Karpas-422 (cell line): ENCODE measurements around the gene CCDC136. TPM values are rescaled to one million over a fixed set of nuclear protein-coding genes. Genes with fewer than 3 reads are reported as not detected.

ENCODE experiments used
- DNase-seq: peaks from one replicate; pipeline ENCODE4 v3.0.0-alpha.2; 2015
- H2AFZ ChIP-seq: fragments of 200-600 bp; sonication (generic); 2 replicates; pipeline ENCODE4 v1.6.1; 2014; ENCODE audit warnings: antibody characterized with exemption, low read length, mixed read lengths
- H3K27ac ChIP-seq: fragments of 200-600 bp; sonication (generic); 2 replicates; pipeline ENCODE4 v1.5.1; 2014; ENCODE audit warnings: mild to moderate bottlenecking, low read length, moderate library complexity
- H3K27me3 ChIP-seq: fragments of 200-600 bp; sonication (generic); 2 replicates; pipeline ENCODE4 v1.6.1; 2014; ENCODE audit warnings: low read length, mixed read lengths
- H3K36me3 ChIP-seq: fragments of 200-600 bp; sonication (generic); 2 replicates; pipeline ENCODE4 v1.6.1; 2014; ENCODE audit warnings: low read length, mixed read lengths; ENCODE audit not compliant: insufficient read depth
- H3K4me1 ChIP-seq: fragments of 200-600 bp; sonication (generic); 2 replicates; pipeline ENCODE4 v1.6.1; 2014; ENCODE audit warnings: mild to moderate bottlenecking, low read length, mixed read lengths
- H3K4me2 ChIP-seq: fragments of 200-600 bp; sonication (generic); 2 replicates; pipeline ENCODE4 v1.6.1; 2014; ENCODE audit warnings: low read length, low read depth, mild to moderate bottlenecking; ENCODE audit not compliant: poor library complexity, severe bottlenecking
- H3K4me3 ChIP-seq: fragments of 200-600 bp; sonication (generic); 2 replicates; pipeline ENCODE4 v1.5.1; 2014; ENCODE audit warnings: mild to moderate bottlenecking, antibody characterized with exemption, low read length, mixed read lengths
- H3K79me2 ChIP-seq: fragments of 200-600 bp; sonication (generic); 2 replicates; pipeline ENCODE4 v1.6.1; 2014; ENCODE audit warnings: mild to moderate bottlenecking, low read length, mixed read lengths
- H3K9ac ChIP-seq: fragments of 200-600 bp; sonication (generic); 2 replicates; pipeline ENCODE4 v1.6.0; 2014; ENCODE audit warnings: low read length
- H3K9me2 ChIP-seq: fragments of 200-600 bp; sonication (generic), shearing (Covaris generic); replicated peaks from 2 replicates; pipeline ENCODE4 v1.6.0; 2014; ENCODE audit warnings: mild to moderate bottlenecking, low read length, moderate library complexity; ENCODE audit not compliant: insufficient read depth
- H3K9me3 ChIP-seq: fragments of 300-700, 200-600 bp; sonication (generic); 2 replicates; pipeline ENCODE4 v1.6.1; 2014; ENCODE audit warnings: low read length, mixed read lengths
- H4K20me1 ChIP-seq: fragments of 200-600 bp; sonication (generic); 2 replicates; pipeline ENCODE4 v1.6.1; 2014; ENCODE audit warnings: mild to moderate bottlenecking, antibody characterized with exemption, low read length, low read depth; ENCODE audit not compliant: insufficient read depth
- total RNA-seq: library from RNA; depleted of rRNA; stranded (reverse); fragments of >200 nt; shearing (Covaris generic); gene quantifications from 2 replicates; pipeline ENCODE4 v1.2.3, GENCODE V29; 2014; ENCODE audit warnings: low replicate concordance

Gene CCDC136
- total RNA-seq, 1 experiment from 2014 or later = 32.5 TPM

DNA sequence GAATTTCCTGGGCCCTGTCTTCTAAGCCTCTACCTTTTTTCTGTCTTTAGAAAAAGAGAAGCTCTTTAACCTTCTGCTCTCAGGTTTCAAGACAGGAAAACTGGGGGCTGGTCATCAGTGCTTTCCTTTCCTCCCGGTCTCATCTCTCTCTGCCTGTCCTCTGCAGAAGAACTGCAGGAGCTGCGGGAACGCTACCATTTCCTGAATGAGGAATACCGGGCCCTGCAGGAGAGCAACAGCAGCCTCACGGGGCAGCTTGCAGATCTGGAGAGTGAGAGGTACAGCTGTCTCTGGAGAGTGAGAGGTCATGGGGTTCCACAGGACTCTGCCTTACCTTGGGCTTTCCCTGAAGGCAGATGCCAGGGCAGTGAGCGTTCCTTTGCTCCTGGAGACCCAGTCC lies 12.7 kb downstream of the CCDC136 start:
- H3K9me2 ChIP-seq = no peaks in the 10 kb centered on the region
- no peak overlapping the region for H3K27ac ChIP-seq
- H3K4me2 ChIP-seq = no peak overlapping the region
- no peaks in the 10 kb centered on the region for H3K27me3 ChIP-seq
- H3K4me1 ChIP-seq = no peaks in the 10 kb centered on the region
- H3K4me3 ChIP-seq = no peak overlapping the region
- H3K36me3 ChIP-seq = peaks cover 12% of the 10 kb centered on the region; the same call in 1 of the 2 replicates
- H3K79me2 ChIP-seq = no peaks in the 10 kb centered on the region
- no peak overlapping the region for H2AFZ ChIP-seq
- H3K9ac ChIP-seq = no peak overlapping the region
- H4K20me1 ChIP-seq = no peaks in the 10 kb centered on the region
- no peak for DNase-seq
- no peaks in the 10 kb centered on the region for H3K9me3 ChIP-seq

DNA sequence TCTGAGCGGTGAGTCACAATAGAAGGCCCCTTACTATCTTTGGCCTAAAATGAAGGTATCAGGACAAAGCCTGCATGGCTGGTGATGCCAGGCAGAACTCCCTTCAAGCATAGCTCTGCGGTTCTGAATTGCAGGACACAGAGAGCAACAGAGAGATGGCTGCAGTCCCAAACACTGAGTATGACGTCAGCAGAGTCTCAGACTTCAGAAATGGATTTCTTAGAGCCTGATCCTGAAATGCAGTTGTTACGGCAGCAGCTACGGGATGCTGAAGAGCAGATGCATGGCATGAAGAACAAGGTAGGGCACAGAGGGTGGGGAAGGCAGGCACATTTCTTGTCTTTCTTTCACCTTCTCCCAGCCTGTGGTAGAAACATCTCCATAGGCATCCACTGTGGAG lies 13.5 kb downstream of the CCDC136 start:
- H3K4me3 ChIP-seq = no peak overlapping the region

DNA sequence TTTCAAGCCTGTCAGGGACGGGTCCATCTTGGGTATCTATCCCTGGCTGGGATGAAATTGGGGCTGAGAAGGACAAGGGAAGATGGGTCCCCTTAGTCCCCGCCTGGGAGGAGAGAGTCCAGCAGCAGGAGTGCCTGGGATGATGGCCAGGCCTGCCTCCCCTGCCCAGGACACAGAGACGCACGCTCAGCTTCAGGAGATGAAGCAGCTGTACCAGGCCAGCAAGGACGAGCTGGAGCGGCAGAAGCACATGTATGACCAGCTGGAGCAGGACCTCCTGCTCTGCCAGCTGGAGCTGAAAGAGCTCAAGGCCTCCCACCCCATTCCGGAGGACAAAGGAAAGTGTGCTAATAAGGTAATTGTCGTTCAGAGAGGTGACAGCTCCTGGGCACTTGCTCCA lies 15.4 kb downstream of the CCDC136 start:
- no peak overlapping the region for H3K9ac ChIP-seq
- no peaks in the 10 kb centered on the region for H3K79me2 ChIP-seq
- H2AFZ ChIP-seq = no peak overlapping the region
- peaks cover 9% of the 10 kb centered on the region; the same call in 1 of the 2 replicates for H3K36me3 ChIP-seq
- H3K27ac ChIP-seq = no peak overlapping the region
- H3K27me3 ChIP-seq = no peaks in the 10 kb centered on the region
- no peaks in the 10 kb centered on the region for H4K20me1 ChIP-seq
- DNase-seq = no peak
- no peaks in the 10 kb centered on the region for H3K4me1 ChIP-seq
- H3K4me2 ChIP-seq = no peak overlapping the region
- H3K9me2 ChIP-seq = no peaks in the 10 kb centered on the region
- no peaks in the 10 kb centered on the region for H3K9me3 ChIP-seq
- H3K4me3 ChIP-seq = no peak overlapping the region

More for the DNA sequence above, 13.5 kb downstream of the CCDC136 start:
- Histone ChIP-seq H3K36me3 (peaks cover 12% of the 10 kb centered on the region; the same call in 1 of the 2 replicates), H3K9me2 (no peaks in the 10 kb centered on the region), H3K9ac (no peak overlapping the region), H3K4me2 (no peak overlapping the region), H2AFZ (no peak overlapping the region), H3K79me2 (no peaks in the 10 kb centered on the region), H3K9me3 (no peaks in the 10 kb centered on the region), H3K4me1 (no peaks in the 10 kb centered on the region), H4K20me1 (no peaks in the 10 kb centered on the region), H3K27me3 (no peaks in the 10 kb centered on the region), H3K27ac (no peak overlapping the region)
- DNase-seq = no peak

DNA sequence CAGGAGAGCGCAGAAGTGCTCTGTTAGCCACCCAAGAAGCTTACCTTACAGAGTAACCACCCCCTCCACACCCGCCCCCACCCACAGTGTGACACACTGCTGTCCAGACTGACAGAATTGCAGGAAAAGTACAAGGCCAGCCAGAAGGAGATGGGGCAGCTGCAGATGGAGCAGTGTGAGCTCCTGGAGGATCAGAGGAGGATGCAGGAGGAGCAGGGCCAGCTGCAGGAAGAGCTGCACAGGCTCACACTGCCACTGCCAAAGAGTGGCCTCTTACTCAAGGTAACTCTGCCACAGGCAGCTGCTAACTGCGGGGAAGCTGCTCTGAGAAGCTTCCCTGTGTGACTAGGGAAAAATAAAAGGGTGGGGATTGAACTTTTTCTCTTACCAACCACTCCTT lies 17.6 kb downstream of the CCDC136 start:
- no peaks in the 10 kb centered on the region for H4K20me1 ChIP-seq
- H3K4me2 ChIP-seq = no peak overlapping the region
- H3K27ac ChIP-seq = no peak overlapping the region
- H3K4me3 ChIP-seq = no peak overlapping the region
- H3K9me3 ChIP-seq = no peaks in the 10 kb centered on the region
- no peak for DNase-seq
- H3K9ac ChIP-seq = no peak overlapping the region
- no peaks in the 10 kb centered on the region for H3K4me1 ChIP-seq
- H3K9me2 ChIP-seq = no peaks in the 10 kb centered on the region
- no peaks in the 10 kb centered on the region for H3K27me3 ChIP-seq
- H2AFZ ChIP-seq = no peak overlapping the region
- H3K79me2 ChIP-seq = no peaks in the 10 kb centered on the region
- H3K36me3 ChIP-seq = peaks cover 9% of the 10 kb centered on the region; the same call in 1 of the 2 replicates

DNA sequence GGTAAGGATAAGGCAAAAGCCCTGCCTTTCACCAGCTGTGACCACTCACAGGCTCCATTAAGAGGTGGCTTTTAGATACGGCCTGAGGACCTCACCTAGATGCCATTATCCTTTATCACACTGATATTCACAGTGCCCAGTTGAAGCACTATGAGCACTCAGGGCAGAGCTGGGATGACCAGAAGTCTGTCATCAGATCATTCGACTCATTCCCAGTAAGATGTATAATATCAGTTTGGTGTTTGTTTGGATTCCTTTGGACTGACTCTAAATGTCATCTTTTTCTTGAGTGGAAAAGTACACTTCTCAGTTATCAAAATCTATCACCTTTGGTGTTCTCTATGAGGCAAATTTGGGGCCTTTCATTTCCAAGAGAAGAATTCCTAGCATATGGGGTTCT lies 18.7 kb downstream of the CCDC136 start:
- no peaks in the 10 kb centered on the region for H3K9me3 ChIP-seq
- H3K27me3 ChIP-seq = no peaks in the 10 kb centered on the region
- no peaks in the 10 kb centered on the region for H3K9me2 ChIP-seq
- no peak overlapping the region for H2AFZ ChIP-seq
- peaks cover 9% of the 10 kb centered on the region; the same call in 1 of the 2 replicates for H3K36me3 ChIP-seq
- H4K20me1 ChIP-seq = no peaks in the 10 kb centered on the region
- H3K27ac ChIP-seq = no peak overlapping the region
- no peaks in the 10 kb centered on the region for H3K4me1 ChIP-seq
- no peak overlapping the region for H3K9ac ChIP-seq
- H3K4me3 ChIP-seq = no peak overlapping the region
- no peaks in the 10 kb centered on the region for H3K79me2 ChIP-seq
- DNase-seq = no peak
- H3K4me2 ChIP-seq = no peak overlapping the region

DNA sequence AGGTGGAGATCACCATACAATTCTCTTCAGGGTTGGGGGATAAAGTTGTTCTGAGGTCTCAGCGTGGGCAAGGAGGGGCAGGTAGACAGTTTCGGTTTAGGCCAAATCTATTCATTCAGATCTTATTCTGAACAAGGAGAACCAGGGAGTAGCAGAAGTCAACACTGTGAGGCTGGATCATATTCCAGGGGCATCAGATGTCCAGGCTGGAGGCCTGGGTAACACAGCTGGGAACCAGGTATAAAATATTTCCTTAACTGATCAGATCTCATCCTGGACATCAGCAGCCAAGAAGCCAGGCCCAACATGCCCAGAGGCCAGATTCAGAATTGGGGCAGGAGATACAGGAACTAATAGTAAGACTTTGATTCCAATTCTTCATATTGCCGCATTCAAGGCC lies 19.2 kb downstream of the CCDC136 start:
- Histone ChIP-seq H3K9ac (no peak overlapping the region), H3K27ac (no peak overlapping the region), H3K79me2 (no peaks in the 10 kb centered on the region), H4K20me1 (no peaks in the 10 kb centered on the region), H3K4me3 (no peak overlapping the region), H3K27me3 (no peaks in the 10 kb centered on the region), H3K9me3 (no peaks in the 10 kb centered on the region), H3K4me2 (no peak overlapping the region), H3K4me1 (no peaks in the 10 kb centered on the region), H2AFZ (no peak overlapping the region), H3K36me3 (peaks cover 9% of the 10 kb centered on the region; the same call in 1 of the 2 replicates), H3K9me2 (no peaks in the 10 kb centered on the region)
- no peak for DNase-seq

DNA sequence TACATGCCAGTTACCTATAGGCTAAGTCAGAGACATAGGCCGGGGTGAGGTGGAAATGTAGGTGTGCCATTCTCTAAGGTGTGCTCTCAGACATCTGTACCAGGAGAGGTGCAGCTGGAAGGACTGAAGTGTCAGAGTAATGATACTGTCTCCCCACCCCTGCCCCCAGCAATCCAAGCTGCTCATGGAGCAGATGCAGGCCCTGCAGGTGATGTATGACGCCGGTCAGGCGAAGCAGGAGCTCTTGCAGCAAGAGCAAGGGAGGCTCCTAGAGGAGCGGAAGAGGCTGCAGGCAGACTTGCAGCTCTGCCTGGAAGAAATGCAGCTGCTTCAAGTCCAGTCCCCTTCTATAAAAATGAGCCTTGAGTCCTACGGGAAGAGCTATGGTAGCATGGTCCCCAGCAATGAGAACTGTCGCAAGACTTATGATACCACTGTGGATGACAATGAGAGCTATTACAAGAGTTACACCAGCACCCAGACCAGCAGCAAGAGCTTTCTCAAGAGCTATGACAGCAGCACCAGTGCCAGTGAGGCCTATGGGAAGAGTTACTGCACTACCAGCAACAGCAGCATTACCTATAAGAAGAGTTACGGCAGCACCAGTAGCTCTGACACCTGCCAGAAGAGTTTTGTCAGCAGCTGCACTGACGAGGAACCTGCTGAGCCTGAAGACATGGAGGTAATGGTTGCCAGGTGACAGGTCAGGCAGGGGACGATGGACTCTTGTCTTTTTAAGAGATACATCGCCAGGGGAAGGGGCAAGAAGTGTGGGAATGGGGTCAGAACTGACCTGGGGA lies 20.1 kb downstream of the CCDC136 start:
- no peaks in the 10 kb centered on the region for H3K27me3 ChIP-seq
- H3K9ac ChIP-seq = no peak overlapping the region
- H4K20me1 ChIP-seq = no peaks in the 10 kb centered on the region
- no peak overlapping the region for H2AFZ ChIP-seq
- H3K79me2 ChIP-seq = no peaks in the 10 kb centered on the region
- DNase-seq = no peak
- H3K4me1 ChIP-seq = no peaks in the 10 kb centered on the region
- H3K4me2 ChIP-seq = no peak overlapping the region
- no peaks in the 10 kb centered on the region for H3K9me3 ChIP-seq
- H3K36me3 ChIP-seq = peaks cover 9% of the 10 kb centered on the region; the same call in 1 of the 2 replicates
- no peaks in the 10 kb centered on the region for H3K9me2 ChIP-seq
- H3K4me3 ChIP-seq = no peak overlapping the region
- no peak overlapping the region for H3K27ac ChIP-seq

DNA sequence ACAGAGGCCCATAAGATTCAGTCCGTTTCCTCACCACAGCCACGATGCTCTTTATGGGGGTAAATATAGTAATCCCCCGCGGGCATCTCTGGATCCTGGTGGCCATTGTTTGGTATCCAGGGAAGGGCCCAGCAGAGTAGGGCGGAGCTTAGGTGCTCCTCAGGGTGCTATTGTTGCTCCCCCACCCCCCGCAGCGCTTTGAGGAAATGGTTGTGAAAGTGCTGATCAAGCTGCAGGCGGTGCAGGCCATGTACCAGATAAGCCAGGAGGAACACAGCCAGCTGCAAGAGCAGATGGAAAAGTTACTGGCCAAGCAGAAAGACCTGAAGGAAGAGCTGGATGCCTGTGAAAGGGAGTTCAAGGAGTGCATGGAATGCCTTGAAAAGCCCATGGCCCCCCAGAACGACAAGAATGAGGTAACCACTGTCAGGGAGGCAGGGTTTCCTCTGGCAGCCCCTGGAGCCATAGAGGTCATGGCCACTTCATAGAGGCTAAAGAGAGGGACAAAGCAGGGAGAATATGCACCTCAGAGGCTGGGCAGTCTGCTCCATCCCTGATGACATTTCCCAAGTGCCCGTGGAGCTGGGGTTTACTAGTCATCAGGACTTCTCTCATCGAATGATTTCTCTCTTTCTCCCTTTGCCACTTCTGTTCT lies 20.9 kb downstream of the CCDC136 start:
- Histone ChIP-seq H3K9me3 (no peaks in the 10 kb centered on the region), H3K9ac (no peak overlapping the region), H3K27me3 (no peaks in the 10 kb centered on the region), H3K36me3 (peaks cover 6% of the 10 kb centered on the region; the same call in 1 of the 2 replicates), H3K4me1 (no peaks in the 10 kb centered on the region), H2AFZ (no peak overlapping the region), H3K4me2 (no peak overlapping the region), H3K79me2 (no peaks in the 10 kb centered on the region), H3K27ac (no peak overlapping the region), H3K9me2 (no peaks in the 10 kb centered on the region), H3K4me3 (no peak overlapping the region), H4K20me1 (no peaks in the 10 kb centered on the region)
- DNase-seq = no peak
